HG02840 (cell line): ENCODE data around the gene PLG.
"Not testable (repeated sequence)": the region's sequence is repeated elsewhere in the genome, so short reads cannot be mapped to it uniquely, and the experiment has no call there.

Experiments used
- ATAC-seq: cut with Tn5 transposase; IDR thresholded peaks from one replicate; pipeline ENCODE4 v1.9.1; 2021; ENCODE audit warnings: mild to moderate bottlenecking, moderate library complexity, moderate number of reproducible peaks; ENCODE audit not compliant: unreplicated experiment, low FRiP score

The PLG gene

DNA sequence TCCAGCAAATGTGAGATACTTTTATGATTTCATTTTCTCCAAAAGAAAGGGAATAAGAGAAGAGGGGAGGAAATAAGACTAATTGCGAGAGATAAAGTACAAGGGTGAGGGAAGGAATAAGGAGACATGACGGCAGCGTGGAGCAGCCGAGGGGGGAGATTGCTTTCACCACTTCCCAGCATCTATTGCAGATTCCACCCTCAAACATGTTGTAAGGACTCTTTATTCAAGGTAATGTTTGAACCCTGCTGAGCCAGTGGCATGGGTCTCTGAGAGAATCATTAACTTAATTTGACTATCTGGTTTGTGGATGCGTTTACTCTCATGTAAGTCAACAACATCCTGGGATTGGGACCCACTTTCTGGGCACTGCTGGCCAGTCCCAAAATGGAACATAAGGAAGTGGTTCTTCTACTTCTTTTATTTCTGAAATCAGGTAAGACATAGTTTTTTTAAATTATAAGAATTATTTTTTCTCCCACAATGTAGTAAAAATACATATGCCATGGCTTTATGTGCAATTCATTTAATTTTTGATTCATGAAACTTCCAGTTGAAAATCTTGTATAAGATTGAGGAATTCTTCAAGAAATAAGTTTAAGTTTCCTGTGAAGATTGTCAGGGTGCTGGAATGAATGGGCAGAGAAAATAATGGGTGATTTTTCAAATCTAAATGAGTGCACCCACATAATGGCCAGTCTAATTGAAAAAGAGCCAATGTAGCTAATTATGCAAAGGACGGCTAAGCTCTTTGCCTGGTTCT, at the start of gene PLG:
Gene PLG, plus strand, starts transcription at position 327 of the 763 bp plus-strand sequence. Its CDS starts 61 bp downstream, at position 388.
- not testable (repeated sequence) for ATAC-seq

DNA sequence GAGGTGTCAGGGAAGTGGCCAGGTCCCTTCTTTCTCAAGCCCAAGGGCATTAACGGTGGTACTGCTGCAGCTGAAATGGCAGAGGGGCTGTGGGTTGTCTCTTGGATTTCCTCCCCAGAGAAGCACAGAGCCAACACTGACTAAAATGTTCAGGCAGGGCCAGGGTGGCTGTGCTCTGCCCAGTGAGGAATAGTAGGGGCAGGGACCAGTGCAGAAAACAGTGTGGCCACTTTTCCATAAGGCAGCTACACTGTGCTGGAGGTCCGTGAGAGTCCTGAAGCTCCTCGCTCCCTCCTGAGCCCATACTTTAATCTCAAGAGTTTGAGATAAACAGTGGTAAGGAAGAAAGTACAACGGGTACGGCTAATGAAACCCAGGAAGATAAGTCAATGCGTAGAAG, 42.5 kb upstream of the PLG start:
- no peak for ATAC-seq

GRCh38 chr6:160661216-160661615, 40.8 kb upstream of the PLG start:
- ATAC-seq: no peak

DNA sequence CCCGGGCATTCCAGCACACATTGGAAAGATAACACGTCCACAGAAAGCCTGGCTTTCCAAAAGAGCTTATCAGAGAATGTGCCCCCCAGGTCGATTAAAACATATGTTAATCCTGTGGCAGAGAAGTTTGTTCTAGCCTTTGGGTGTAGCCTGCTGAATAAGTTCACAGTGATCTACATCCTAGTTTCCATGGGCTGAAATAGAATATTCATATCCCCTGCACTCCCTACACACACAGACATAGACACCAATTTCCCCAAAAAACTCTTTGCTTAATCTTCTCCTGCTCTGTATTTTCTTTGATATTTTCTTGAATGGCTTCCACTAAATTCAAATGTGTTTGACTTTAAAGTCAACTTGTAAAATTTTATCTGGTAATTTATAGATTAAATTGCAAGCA, 39.6 kb upstream of the PLG start:
- no peak for ATAC-seq

DNA sequence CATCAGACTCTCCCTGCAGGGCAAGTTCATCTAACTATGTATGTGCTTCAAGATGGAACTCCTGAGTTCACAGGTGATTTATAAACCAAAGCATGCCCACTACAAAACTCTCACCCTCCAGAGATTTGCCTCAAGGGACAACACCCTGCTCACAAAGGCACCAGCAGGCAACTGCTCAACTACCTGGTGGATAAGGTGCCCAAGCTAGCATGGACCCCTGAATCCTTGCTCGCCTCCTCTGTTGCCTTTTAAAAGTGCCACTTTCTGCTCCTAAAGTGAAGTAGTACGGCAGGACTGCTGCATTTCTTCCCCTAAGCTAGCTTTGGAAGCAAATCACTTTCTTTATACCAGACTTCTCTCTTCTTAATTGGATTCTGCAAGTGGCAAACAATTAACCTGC, 39.2 kb upstream of the PLG start:
- no peak for ATAC-seq

DNA sequence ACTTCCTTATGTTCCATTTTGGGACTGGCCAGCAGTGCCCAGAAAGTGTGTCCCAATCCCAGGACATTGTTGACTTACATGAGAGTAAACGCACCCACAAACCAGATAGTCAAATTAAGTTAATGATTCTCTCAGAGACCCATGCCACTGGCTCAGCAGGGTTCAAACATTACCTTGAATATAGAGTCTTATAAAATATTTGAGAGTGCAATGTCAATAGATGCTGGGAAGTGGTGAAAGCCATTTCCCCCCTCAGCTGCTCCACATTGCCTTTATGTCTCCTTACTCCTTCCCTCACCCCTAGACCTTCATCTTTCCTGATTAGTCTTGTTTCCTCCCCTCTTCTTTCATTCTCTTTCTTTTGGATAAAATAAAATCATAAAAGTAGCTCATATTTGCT, 37.8 kb upstream of the PLG start, which contains the start of gene LPA:
Gene LPA, minus strand, starts transcription at position 78 of the 400 bp plus-strand sequence. Its CDS starts 61 bp downstream, at position 17.
- ATAC-seq: not testable (repeated sequence)

DNA sequence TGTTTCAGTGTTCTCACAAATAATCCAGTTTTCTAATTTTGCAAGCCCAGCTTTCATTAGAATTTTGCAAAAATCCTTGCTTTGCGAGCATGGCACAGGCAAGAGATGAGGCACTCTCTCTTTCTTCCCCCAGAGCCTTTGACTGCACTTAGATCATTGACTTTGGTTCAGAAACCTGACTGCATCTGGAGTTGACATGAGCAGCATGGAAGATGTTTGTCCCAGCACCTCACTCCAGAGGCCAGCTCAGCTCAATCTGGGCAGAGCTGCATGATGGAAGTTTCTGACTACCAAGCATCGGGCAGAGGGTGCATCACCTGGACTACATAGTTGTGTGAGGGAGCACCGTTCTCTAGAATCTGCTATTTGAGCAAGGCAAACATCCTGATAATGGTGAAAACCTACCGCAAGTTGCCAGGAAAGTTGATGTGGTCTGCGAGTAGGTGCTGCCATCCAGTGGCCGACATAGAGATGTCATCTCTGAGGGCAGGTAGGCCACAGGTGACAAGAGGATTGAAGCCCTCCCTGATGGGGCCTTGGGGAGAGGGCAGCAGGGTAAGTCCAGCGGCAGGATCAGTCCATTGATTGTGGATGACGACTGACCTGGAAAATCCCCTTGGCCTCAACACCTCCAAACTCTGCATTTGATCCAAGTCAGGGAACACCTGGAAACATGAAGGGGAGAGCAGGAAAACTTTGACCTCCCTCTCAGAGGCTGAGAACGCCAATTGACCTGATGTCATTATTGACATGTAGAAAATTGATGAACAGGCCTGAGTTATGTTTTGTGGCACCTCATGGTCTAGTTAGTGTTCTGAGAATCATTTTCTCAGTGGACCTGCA, 34.2 kb upstream of the PLG start:
- no peak for ATAC-seq

- no peak for ATAC-seq
These were observed 33.5 kb upstream of the PLG start for GRCh38 chr6:160668589-160668988.

DNA sequence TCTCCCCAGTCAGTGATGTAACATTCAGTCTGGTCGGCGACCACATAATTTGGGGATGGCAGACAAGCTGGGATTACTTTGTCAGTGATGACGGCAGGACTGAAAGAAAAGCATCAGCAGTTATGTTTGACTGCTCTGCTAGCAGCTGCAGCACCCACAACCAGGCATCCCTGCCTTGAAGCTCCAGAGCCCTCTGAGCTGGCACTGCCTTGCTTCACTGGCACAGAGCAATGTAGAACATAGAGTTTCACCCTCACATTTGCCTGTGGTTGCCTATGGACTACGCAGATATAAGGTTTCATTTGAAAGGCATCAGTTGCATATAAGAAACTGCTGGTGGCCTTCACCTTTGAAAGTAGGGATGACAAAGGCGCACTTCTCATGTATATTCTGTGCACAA, 25.6 kb upstream of the PLG start:
- ATAC-seq: not testable (repeated sequence)

- ATAC-seq: no peak
These were observed 23.8 kb upstream of the PLG start for GRCh38 chr6:160678230-160678629.

DNA sequence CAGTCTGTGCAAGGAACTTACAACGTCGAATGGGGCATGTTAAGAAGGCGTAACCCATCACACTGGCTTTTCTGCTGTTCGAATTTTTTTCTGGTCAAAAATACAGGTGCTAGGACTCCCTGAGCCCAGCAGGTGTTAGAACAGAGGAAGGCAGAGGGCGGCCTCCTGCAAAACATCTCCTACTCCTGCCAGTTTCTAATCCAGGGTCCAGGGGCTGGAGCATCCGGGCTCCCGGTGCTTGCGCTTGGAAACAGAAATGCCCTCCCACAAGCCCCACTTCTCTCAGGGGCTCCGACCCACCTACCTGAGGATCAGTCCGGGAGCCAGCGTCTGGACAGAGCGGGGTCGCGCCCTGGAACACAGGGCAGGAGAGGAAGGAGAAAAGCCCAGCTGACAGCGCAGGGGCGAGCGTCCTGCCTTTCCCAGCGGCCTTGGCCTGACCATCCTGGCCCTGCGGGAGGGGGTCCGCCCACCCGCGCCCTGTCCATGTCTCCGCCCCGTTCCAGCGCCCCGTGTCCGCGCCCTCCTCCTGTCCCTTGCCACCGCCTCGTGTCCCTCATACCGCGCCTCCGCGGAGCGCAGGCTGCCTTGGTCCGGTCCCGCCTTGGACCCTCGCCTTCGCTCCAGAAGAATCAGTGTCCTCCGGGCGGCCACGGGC, 23.2 kb upstream of the PLG start:
- ATAC-seq: no peak

DNA sequence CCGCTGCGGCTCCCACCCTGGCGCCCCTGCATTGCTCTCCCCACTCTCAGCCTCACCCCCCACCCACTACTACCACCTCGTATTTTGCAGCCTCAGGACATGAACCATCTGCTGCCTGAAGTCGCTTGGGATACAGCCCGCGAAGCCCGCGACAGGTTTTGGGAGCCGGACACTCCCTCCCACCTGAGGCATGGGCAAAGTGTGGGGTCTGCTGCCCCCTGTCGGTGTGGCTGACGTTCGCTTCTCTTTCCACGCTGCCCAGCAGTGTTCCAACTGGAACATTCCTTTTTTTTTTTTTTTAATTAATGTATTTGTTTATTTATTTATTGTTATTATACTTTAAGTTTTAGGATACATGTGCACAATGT, 22.7 kb upstream of the PLG start:
- no peak for ATAC-seq

DNA sequence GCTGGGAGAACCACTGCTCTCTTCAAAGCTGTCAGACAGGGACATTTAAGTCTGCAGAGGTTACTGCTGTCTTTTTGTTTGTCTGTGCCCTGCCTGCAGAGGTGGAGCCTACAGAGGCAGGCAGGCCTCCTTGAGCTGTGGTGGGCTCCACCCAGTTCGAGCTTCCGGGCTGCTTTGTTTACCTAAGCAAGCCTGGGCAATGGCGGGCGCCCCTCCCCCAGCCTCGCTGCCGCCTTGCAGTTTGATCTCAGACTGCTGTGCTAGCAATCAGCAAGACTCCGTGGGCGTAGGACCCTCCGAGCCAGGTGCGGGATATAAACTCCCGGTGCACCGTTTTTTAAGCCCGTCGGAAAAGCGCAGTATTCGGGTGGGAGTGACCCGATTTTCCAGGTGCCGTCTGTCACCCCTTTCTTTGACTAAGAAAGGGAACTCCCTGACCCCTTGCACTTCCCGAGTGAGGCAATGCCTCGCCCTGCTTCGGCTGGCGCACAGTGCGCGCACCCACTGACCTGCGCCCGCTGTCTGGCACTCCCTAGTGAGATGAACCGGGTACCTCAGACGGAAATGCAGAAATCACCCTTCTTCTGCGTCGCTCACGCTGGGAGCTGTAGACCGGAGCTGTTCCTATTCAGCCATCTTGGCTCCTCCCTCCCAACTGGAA, 16.8 kb upstream of the PLG start:
- ATAC-seq: not testable (repeated sequence)

GRCh38 chr6:160685762-160686450, 16.1 kb upstream of the PLG start:
- ATAC-seq: no peak

- ATAC-seq: no peak
These were observed 11.6 kb upstream of the PLG start for GRCh38 chr6:160690458-160690857.

DNA sequence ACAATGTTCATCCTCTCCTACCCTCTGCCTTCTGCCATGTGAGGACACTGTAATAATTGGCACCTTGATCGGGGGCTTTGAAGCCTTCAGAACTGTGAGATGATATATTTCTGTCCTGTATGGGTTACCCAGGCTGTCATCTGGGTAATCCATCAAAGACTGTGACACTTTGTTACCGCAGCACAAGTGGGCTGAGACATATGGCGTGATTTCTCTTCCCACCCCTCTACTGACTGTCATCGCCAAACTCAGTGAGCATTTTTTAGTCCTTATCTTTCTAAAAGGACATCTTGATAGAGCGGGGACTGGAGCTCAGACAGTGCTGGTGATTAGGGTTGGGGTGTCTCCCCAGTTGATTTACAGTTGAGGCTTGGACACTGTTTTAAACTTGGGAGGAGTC, 10.4 kb upstream of the PLG start:
- no peak for ATAC-seq

GRCh38 chr6:160692369-160692959, 9.6 kb upstream of the PLG start:
- ATAC-seq: no peak

DNA sequence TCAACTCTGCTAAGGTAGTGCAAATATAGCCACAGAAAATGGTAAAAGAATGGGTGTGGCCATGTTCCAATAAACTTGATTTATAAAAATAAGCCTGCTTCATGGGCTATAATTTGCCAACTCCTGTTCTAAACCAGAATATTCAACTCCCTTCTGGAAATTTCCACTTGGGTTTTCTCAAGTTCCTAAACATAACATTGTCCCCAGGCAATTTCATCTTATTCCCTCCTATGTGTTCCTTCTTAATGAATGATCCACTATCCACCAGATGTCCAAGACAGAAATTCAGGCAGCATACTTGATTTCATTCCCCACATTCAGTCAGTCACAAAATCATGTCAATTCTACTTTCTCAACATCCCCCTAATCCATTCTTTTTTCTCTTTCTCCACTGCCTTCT, 7.0 kb upstream of the PLG start:
- not testable (repeated sequence) for ATAC-seq

DNA sequence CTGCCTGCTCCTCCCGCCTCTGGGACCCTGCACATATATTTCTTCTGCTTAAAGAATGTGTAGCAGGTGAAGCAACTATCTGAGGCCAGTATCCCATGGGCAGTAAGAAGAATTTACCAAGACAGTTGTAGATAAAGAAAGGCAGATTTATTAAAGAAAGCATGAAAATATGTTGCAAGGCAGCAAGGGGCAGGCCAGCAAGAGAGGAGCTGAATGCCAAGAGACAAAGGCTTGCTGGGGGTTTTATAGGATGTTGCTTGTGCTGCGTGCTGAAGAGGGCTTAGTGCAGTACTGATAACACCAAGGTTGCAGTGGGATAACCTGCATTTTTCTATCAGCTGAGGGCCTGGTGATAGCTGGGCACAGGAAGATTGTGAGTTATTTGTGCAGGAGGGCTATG, 6.4 kb upstream of the PLG start:
- not testable (repeated sequence) for ATAC-seq

- ATAC-seq: not testable (repeated sequence)
These were observed 5.2 kb upstream of the PLG start for GRCh38 chr6:160696884-160697283.
